HEK293 (cell line): ENCODE measurements around the gene RABAC1.

Experiments used
- ZBTB7A ChIP-seq: fragments of 450-650 bp; formaldehyde crosslinking; IDR thresholded peaks from 2 replicates; pipeline ENCODE4 v1.5.1; 2016; ENCODE audit warnings: low read depth, missing biosample characterization, missing genetic modification characterization
- ZNF692 ChIP-seq: fragments of 450-650 bp; formaldehyde crosslinking; IDR thresholded peaks from 2 replicates; pipeline ENCODE4 v1.5.1; 2016; ENCODE audit warnings: missing biosample characterization, missing genetic modification characterization
- ZNF792 ChIP-seq: fragments of 450-650 bp; formaldehyde crosslinking; IDR thresholded peaks from 2 replicates; pipeline ENCODE4 v1.5.1; 2016; ENCODE audit warnings: missing biosample characterization, missing genetic modification characterization
- TF ChIP-seq, protein P1 (sequence below): fragments of 450-650 bp; formaldehyde crosslinking; IDR thresholded peaks from 2 replicates; pipeline ENCODE4 v1.5.1; 2016; ENCODE audit warnings: missing biosample characterization, missing genetic modification characterization
- TF ChIP-seq, protein P2 (sequence below): fragments of 450-650 bp; formaldehyde crosslinking; IDR thresholded peaks from 2 replicates; pipeline ENCODE4 v1.5.1; 2016; ENCODE audit warnings: missing biosample characterization, missing genetic modification characterization

- TF ChIP-seq ZNF692 (tag by site-specific recombination) (0 out of 2 replicates have a peak, but pooled peaks have one; percentile 42), ZNF792 (tag by site-specific recombination) (0 out of 2 replicates have a peak, but pooled peaks have one; percentile 38), ZBTB7A (tag by site-specific recombination) (peak; percentile 50; the same call in 1 of the 2 replicates)
- TF ChIP-seq, protein P1, sequence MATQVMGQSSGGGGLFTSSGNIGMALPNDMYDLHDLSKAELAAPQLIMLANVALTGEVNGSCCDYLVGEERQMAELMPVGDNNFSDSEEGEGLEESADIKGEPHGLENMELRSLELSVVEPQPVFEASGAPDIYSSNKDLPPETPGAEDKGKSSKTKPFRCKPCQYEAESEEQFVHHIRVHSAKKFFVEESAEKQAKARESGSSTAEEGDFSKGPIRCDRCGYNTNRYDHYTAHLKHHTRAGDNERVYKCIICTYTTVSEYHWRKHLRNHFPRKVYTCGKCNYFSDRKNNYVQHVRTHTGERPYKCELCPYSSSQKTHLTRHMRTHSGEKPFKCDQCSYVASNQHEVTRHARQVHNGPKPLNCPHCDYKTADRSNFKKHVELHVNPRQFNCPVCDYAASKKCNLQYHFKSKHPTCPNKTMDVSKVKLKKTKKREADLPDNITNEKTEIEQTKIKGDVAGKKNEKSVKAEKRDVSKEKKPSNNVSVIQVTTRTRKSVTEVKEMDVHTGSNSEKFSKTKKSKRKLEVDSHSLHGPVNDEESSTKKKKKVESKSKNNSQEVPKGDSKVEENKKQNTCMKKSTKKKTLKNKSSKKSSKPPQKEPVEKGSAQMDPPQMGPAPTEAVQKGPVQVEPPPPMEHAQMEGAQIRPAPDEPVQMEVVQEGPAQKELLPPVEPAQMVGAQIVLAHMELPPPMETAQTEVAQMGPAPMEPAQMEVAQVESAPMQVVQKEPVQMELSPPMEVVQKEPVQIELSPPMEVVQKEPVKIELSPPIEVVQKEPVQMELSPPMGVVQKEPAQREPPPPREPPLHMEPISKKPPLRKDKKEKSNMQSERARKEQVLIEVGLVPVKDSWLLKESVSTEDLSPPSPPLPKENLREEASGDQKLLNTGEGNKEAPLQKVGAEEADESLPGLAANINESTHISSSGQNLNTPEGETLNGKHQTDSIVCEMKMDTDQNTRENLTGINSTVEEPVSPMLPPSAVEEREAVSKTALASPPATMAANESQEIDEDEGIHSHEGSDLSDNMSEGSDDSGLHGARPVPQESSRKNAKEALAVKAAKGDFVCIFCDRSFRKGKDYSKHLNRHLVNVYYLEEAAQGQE, result no peak
- TF ChIP-seq, protein P2, sequence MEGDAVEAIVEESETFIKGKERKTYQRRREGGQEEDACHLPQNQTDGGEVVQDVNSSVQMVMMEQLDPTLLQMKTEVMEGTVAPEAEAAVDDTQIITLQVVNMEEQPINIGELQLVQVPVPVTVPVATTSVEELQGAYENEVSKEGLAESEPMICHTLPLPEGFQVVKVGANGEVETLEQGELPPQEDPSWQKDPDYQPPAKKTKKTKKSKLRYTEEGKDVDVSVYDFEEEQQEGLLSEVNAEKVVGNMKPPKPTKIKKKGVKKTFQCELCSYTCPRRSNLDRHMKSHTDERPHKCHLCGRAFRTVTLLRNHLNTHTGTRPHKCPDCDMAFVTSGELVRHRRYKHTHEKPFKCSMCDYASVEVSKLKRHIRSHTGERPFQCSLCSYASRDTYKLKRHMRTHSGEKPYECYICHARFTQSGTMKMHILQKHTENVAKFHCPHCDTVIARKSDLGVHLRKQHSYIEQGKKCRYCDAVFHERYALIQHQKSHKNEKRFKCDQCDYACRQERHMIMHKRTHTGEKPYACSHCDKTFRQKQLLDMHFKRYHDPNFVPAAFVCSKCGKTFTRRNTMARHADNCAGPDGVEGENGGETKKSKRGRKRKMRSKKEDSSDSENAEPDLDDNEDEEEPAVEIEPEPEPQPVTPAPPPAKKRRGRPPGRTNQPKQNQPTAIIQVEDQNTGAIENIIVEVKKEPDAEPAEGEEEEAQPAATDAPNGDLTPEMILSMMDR (tag by site-specific recombination), result no peak
These were observed 19.0 kb downstream of the RABAC1 start for GRCh38 chr19:41939861-41940730.
